ENCODE data around the gene DNAJC8.
A peak's percentile ranks its signal among the peaks of the same experiment; 100 is the strongest.

DNAJC8 gene

DNA sequence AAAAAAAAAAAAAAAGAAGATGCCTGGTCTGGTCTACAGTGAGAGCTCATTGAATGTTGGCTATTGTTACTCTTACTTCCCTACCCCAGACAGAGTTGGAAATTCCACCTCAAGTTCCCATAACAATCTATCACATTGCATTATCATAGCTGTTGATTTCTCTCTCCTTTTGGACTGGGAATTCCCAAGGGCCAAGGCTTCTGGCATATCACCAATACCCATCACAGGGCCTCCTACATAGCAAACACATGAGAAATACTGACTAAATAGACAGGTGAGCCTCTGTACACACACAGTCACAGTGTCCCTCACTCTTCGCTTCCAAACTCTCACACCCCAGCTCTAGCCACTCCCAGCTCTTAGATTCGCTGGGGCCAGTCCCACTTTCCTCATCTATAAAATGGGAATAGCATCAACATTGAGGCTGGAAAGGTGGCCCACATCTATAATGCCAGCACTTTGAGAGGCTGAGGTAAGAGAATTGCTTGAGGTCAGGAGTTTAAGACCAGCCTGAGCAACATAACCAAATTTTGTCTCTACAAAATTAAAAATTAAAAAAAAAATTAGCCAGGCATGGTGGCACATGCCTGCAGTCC is 62.7 kb downstream of the DNAJC8 start:
- DNase-seq (ENCODE audit: low spot score): no peak

DNA sequence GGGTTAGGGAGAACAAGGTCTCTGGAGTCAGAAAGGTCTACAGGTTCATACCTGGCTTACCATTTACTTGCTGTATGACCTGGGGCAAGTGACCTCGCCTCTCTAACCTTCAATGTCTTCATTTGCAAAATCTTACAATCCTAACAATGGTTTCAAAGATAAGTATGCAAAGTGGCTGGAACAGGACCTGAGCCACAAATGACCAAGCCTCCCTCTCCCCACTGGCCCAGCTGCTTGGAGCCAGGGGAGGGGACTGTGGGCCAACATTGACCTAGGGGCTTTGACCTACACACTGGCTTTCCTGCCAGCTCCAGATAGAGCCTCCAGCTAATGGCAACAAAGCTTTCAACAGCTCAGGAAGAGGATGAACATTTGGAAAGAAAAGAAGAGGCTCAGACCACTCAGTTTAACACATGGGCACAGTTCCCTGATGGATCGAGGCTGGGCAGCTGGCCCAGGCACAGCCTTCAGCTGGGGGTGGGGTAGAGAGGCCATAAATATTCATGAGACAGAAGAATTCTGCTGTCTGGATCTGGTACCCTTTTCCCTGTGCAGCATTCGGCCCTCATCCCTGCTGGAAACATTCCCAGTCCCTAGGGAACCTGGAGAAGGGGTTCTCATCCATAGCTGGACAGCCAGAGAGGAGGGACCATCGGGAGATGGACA is 69.2 kb downstream of the DNAJC8 start:
- DNase-seq (ENCODE audit: low spot score): peak; percentile 83

DNA sequence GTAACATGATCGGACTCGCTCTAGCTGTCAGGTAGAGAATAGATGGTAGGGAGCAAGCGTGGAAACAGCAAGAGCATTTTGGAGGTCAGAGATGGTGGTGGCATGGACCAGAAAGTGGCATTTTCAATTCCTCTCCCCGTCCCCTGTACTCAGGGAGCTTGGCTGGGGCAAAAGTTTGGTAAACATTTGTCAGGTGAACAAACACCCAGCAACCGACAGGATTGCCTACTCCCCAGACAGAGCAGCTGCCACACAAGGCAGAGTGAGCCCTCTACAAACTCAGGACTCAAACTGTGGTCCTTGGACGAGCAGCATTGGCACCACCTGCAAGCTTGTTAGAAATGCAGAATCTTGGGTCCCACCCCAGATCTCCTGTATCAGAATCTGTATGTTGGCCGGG is 70.7 kb downstream of the DNAJC8 start:
- no peak for DNase-seq (ENCODE audit: low spot score)

DNA sequence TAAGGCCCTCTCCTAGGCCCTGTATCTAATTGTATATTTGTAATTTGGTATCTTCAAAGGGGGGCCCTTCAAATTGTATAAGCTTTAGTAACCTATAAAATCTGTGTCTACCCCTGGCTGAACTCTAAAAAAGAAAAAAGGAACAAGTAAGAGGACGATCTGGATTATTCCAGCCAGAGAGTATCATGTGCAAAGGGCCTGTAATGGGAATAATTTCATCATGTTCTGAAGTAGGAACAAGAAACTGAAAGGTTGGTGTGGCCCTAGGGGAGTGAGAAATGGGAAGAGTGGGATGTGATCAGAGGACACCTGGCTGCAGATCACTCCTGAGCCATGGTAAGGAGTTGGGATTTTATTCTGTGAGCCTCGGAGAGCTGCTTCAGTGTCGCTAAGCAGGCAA is 71.1 kb downstream of the DNAJC8 start:
- no peak for DNase-seq (ENCODE audit: low spot score)

DNA sequence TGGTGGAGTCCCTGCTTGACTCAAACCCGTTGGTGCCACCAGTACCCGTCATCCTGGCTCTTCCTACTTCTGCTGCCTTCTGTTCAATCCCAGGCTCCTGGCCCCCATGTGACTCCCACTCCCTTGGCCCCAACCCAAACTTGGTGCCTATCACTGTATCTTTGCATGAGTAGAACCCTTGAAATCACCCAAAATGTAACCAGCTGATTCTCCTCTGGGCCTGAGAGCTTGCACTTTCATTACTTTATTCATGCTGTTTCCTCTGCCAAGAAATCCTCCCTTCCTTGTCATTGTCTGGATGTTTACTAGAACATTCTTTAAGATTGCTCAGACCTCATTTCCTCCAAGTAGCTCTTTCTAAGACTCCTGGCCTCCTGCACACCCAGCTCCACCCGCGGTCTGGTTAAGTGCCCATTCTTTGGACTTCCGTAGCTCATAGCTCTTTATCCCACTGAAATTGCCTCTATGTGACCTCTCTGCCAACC is 72.0 kb downstream of the DNAJC8 start:
- no peak for DNase-seq (ENCODE audit: low spot score)

DNA sequence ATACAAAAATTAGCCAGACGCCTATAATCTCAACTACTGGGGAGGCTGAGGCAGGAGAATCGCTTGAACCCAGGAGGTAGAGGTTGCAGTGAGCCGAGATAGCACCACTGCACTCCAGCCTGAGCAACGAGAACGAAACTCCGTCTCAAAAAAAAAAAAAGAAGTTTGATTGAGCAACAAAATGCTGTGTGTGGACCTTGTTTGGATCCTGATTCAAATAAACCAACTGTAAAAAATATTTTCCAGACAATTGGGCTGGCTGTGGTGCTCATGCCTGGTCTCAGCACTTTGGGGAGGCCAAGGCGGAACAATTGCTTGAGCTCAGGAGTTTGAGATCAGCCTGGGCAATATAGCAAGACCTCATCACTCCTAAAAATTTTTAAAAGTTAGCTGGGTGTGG is 73.1 kb downstream of the DNAJC8 start:
- no peak for DNase-seq (ENCODE audit: low spot score)

DNA sequence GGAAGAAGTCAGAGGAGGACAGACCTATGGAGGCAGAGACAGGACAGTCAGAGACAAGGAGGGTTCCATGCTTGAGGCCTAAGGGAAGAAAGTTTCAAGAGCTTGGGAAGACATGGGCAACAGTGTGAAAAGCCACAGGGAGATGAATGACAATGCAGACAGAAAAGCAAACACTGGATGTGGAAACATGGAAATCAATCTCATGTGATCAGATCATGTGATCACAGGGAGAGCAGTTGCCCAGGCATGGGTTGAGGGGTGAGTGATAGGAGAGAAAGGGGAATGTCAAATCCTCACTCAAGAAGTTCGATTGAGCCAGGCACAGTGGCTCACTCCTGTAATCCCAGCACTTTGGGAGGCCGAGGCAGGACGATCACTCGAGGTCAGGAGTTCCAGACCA is 73.6 kb downstream of the DNAJC8 start:
- no peak for DNase-seq (ENCODE audit: low spot score)

DNA sequence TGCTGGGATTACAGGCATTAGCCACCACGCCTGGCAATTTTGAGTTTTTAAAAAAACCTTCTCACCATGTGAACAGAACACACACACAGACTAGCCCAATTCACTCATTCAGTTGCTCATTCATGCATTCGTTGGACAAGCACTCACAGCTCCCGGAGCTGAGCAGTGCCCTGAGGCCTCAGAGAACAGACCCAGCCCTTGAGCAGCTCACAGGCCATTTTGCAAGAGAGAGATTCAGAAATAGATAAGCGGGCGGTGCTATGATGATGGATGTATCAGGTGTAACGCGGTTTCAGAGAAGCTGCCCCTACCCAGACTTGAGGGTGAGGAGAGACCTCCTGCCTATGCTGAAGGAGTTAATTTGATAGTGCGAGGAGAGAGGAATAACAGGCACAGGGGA is 74.9 kb downstream of the DNAJC8 start:
- DNase-seq (ENCODE audit: low spot score): no peak

DNA sequence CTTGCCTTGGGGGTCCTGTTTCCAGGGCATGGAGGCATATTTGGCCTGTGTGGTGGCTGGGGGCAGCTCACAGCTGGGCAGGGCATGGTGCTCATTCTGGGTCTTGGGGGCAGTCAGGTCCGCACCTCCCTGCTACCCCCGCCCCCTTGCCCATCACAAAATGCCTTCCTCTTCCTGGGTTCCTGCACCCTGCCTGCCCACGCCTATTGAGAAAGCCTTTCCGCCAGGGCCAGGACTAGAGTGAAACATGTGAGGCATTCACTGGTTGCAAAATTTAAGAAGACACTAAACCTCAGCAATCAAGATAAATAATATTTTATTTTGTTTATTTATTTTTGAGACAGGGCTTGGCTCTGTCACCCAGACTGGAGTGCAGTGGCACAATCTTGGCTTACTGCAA is 76.0 kb downstream of the DNAJC8 start:
- peak; percentile 40 for DNase-seq (ENCODE audit: low spot score)

DNA sequence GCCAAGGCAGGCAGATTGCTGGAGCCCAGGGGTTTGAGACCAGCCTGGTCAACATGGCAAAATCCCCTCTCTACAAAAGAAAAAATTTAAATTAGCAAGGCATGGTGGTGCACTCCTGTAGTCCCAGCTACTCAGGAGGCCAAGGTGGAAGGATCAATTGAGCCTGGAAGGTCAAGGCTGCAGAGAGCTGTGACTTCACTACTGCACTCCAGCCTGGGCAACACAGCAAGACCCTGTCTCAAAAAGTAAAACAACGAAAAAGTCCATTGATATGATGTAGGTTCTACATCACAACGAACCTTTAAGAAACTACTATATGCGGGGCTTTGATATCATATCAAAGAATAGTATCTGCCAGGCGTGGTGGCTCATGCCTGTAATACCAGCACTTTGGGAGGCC is 77.2 kb downstream of the DNAJC8 start:
- DNase-seq (ENCODE audit: low spot score): no peak

DNA sequence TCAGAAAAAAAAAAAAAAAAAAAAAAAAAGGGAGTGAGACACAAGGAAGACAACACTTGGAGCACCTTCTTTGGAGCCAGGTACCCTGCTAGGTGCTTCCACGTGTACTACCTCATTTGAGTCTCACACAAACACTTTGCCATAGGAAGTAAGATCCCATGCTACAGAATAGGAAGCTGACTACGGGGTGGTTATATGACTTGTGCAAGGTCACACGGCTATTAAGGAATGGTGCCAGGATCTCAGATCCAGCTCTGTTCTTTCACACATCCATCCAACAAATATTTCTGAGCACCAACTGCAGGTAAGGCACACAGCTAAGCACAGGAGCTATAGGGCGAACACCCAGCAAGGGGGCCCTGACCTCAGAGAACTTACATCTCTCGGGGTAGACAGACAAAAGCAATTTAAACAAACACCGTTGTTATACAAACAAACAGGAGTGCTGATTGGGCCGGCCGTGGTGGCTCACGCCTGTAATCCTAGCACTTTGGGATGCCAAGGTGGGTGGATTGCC is 78.7 kb downstream of the DNAJC8 start:
- no peak for DNase-seq (ENCODE audit: low spot score)

All from Ammon's horn (tissue), 1 donor.